Measurements from ENCODE around the gene KRTAP4-3.
"Not testable (repeated sequence)": the region's sequence is repeated elsewhere in the genome, so short reads cannot be mapped to it uniquely, and the experiment has no call there.

The KRTAP4-3 gene

GRCh38 chr17:41190328-41190727, 22.3 kb upstream of the KRTAP4-3 start:
- no peak for DNase-seq (ENCODE audit: low spot score)
- ChIA-PET POLR2A (ENCODE audit: low non-redundant PET) (no interaction called here), CTCF (interaction anchor here (0.7 kb wide), 1 partner anchor 305 kb away, joined by 5 read pairs; no protein-coding TSS in a partner anchor)
- no peak overlapping the region for H3K27ac ChIP-seq
- TF ChIP-seq CTCF (conservative IDR thresholded peaks at IDR 0.05; ENCODE audit: low read depth): no peak

DNA sequence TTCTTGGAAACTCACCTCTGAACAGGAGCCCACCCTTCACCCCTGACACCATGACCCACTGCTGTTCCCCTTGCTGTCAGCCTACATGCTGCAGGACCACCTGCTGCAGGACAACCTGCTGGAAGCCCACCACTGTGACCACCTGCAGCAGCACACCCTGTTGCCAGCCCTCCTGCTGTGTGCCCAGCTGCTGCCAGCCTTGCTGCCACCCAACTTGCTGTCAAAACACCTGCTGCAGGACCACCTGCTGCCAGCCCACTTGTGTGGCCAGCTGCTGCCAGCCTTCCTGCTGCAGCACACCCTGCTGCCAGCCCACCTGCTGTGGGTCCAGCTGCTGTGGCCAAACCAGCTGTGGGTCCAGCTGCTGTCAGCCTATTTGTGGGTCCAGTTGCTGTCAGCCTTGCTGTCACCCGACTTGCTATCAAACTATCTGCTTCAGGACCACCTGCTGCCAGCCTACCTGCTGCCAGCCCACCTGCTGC, 21.9 kb upstream of the KRTAP4-3 start, which contains the start of gene KRTAP9-1:
TSS of gene KRTAP9-1 (plus strand) at position 51 of the 482 bp plus-strand sequence. CDS start at position 51, 0 bp downstream.
- POLR2A ChIA-PET (ENCODE audit: low non-redundant PET); DNase-seq (ENCODE audit: low spot score); H3K27ac ChIP-seq: not testable (repeated sequence)
- CTCF ChIA-PET: interaction anchor here (0.7 kb wide), 1 partner anchor 306 kb away, joined by 5 read pairs; no protein-coding TSS in a partner anchor

DNA sequence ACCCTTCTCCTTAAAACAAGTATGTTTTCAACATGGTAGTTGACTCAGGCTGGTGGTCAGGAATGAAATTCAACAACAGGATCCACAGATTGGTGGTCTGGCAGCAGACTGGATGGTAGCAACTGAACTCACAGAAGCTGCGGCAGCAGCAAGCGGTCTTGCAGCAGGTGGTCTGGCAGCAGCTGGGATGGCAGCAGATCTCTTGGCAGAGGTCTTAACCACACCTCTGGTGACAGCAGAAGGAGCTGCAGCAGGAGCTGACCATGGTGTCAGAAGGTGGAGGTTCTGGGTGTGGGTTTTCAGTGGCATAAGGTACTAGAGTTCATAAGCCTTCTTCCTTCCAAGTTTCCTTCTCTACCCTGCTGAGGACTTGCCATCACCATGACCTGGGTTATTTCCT, 18.9 kb upstream of the KRTAP4-3 start:
- no peak for DNase-seq (ENCODE audit: low spot score)
- no peak overlapping the region for H3K27ac ChIP-seq
- POLR2A ChIA-PET (ENCODE audit: low non-redundant PET): no interaction called here
- CTCF ChIA-PET: no interaction called here
- no peak for TF ChIP-seq CTCF (conservative IDR thresholded peaks at IDR 0.05; ENCODE audit: low read depth)

GRCh38 chr17:41185001-41185400, 17.0 kb upstream of the KRTAP4-3 start:
- POLR2A ChIA-PET (ENCODE audit: low non-redundant PET): no interaction called here
- DNase-seq (ENCODE audit: low spot score): no peak
- CTCF ChIA-PET: interaction anchor here (0.6 to 1.0 kb wide), 2 partner anchors 11 to 175 kb away, joined by 3 read pairs; no protein-coding TSS in a partner anchor
- no peak for TF ChIP-seq CTCF (conservative IDR thresholded peaks at IDR 0.05; ENCODE audit: low read depth)
- H3K27ac ChIP-seq: no peak overlapping the region

DNA sequence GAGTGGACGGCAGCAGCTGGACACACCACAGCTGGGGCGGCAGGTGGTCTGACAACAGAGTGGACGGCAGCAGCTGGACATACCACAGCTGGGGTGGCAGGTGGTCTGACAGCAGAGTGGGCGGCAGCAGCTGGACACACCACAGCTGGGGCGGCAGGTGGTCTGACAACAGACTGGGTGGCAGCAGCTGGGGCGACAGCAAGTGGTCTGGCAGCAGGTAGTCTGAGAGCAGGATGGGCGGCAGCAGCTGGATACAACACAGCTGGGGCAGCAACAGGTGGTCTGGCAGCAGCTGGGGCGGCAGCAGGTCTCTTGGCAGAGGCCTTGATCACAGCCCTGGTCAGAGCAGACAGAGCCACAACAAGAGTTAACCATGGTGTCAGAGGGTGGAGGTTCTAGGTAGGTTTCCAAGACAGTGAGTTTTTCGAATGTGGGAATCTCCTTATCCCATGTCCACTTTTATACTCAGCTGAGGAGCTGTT, 16.5 kb upstream of the KRTAP4-3 start, which contains the start of gene KRTAP4-1:
TSS of gene KRTAP4-1 (minus strand) at position 432 of the 482 bp plus-strand sequence. CDS start at position 375, 57 bp downstream.
- TF ChIP-seq CTCF (conservative IDR thresholded peaks at IDR 0.05; ENCODE audit: low read depth): no peak
- no peak within 1 kb of the TSS for H3K27ac ChIP-seq
- POLR2A ChIA-PET (ENCODE audit: low non-redundant PET): no interaction called here
- CTCF ChIA-PET: interaction anchor here (1.0 kb wide), 1 partner anchor 175 kb away, joined by 3 read pairs; no protein-coding TSS in a partner anchor
- no peak for DNase-seq (ENCODE audit: low spot score)

GRCh38 chr17:41178843-41179616, 11.0 kb upstream of the KRTAP4-3 start:
- no peak overlapping the region for H3K27ac ChIP-seq
- CTCF ChIA-PET: no interaction called here
- DNase-seq (ENCODE audit: low spot score): no peak
- no peak for TF ChIP-seq CTCF (conservative IDR thresholded peaks at IDR 0.05; ENCODE audit: low read depth)
- POLR2A ChIA-PET (ENCODE audit: low non-redundant PET): no interaction called here

DNA sequence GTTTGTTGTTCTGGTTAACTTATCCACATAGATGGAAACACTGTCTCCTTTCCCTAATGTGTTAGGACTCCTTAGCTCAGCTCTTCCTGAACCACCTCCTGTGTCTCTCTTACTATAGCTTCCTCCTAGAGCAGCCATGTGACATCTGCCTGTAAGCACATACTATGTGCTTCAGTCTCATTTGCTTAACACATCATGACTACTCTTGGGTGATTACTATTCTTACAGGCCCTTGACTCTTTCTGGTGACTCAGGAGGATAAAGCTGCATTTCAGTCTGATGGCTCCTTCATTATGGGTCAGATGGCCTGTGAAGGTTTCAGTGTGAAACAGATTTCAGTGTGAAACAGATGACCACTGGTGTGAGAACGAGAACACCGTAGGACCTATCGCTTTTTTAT, 10.3 kb upstream of the KRTAP4-3 start:
- no peak for DNase-seq (ENCODE audit: low spot score)

More for the DNA sequence above, 10.3 kb upstream of the KRTAP4-3 start:
- TF ChIP-seq CTCF (conservative IDR thresholded peaks at IDR 0.05; ENCODE audit: low read depth): no peak
- no peak overlapping the region for H3K27ac ChIP-seq
- ChIA-PET POLR2A (ENCODE audit: low non-redundant PET) (no interaction called here), CTCF (no interaction called here)
